ENCODE results near the gene ZFR2. TPM values are rescaled to one million over a fixed set of nuclear protein-coding genes. Genes with fewer than 3 reads are reported as not detected.

ZFR2 gene
- total and polyA plus RNA-seq, 2 experiments from 2014 or later = not detected

DNA sequence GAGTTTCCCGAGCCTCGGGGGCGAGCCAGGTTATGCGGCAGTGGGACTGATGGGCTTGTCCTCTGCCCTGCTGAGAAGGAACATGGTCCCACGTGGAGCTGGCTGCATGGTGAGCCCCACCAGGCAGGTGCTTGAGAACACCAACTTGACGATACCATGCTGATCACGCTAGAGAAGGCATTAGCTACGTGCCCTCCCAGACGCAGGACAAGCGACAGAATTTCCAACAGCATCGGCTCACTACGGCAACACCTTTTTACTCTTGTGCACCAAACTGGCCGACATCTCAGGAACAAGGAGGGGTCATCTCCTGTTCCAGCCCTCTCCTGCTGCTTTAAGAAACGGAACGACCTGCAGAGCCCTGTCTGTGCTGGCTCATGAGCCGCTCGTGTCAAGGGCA lies 8.3 kb downstream of the ZFR2 start:
- no peaks in the 10 kb centered on the region for H4K20me1 ChIP-seq (ENCODE audit: insufficient read depth)
- no peaks in the 10 kb centered on the region for H3K4me1 ChIP-seq (ENCODE audit: insufficient read depth)
- TF ChIP-seq EZH2phosphoT487 (IDR thresholded peaks at IDR 0.05; ENCODE audit: insufficient read depth, low read depth) (no peak), EZH2 (IDR thresholded peaks at IDR 0.05; ENCODE audit: insufficient read depth, poor library complexity, severe bottlenecking) (no peak)
- H3F3A ChIP-seq (ENCODE audit: insufficient read depth) = no peaks in the 10 kb centered on the region
- no peak for DNase-seq
- H2AFZ ChIP-seq = no peak overlapping the region
- H3K27ac ChIP-seq = no peak overlapping the region
- 56 to 59% methylated on average over 17 of the region's 17 CpGs for WGBS, 2 experiments (ENCODE audit: low coverage in 1 of 2, low lambda C conversion rate in 2 of 2, missing lambda C conversion rate in 2 of 2)
- no peaks in the 10 kb centered on the region for H3K9me3 ChIP-seq (ENCODE audit: low read depth)
- no peak overlapping the region for H3K4me2 ChIP-seq (ENCODE audit: unreplicated experiment)
- no peak overlapping the region for H3K9ac ChIP-seq
- no peaks in the 10 kb centered on the region for H3K36me3 ChIP-seq (ENCODE audit: low read depth)
- no peaks in the 10 kb centered on the region for H3K79me2 ChIP-seq (ENCODE audit: insufficient read depth)
- in situ Hi-C loops (cut with MboI) = no loop called here
- no peak overlapping the region for H3K4me3 ChIP-seq
- H3K27me3 ChIP-seq (replicated peaks; ENCODE audit: insufficient read depth) = peaks cover 42% of the 10 kb centered on the region
- H3K9me2 ChIP-seq (ENCODE audit: insufficient read depth) = no peaks in the 10 kb centered on the region

GRCh38 chr19:3857449-3858003 lies 11.3 kb downstream of the ZFR2 start:
- DNase-seq = no peak
- no peak overlapping the region for H3K4me2 ChIP-seq (ENCODE audit: unreplicated experiment)
- 58 to 59% methylated on average over 12 of the region's 12 CpGs for WGBS, 2 experiments (ENCODE audit: low coverage in 1 of 2, low lambda C conversion rate in 2 of 2, missing lambda C conversion rate in 2 of 2)
- no peak overlapping the region for H3K9ac ChIP-seq
- H3K9me3 ChIP-seq (ENCODE audit: low read depth) = no peaks in the 10 kb centered on the region
- H3K79me2 ChIP-seq (ENCODE audit: insufficient read depth) = no peaks in the 10 kb centered on the region
- H3K36me3 ChIP-seq (ENCODE audit: low read depth) = no peaks in the 10 kb centered on the region
- in situ Hi-C loops (cut with MboI) = no loop called here
- H3K9me2 ChIP-seq (ENCODE audit: insufficient read depth) = no peaks in the 10 kb centered on the region
- TF ChIP-seq EZH2phosphoT487 (IDR thresholded peaks at IDR 0.05; ENCODE audit: insufficient read depth, low read depth) = no peak
- TF ChIP-seq EZH2 (IDR thresholded peaks at IDR 0.05; ENCODE audit: insufficient read depth, poor library complexity, severe bottlenecking) = no peak
- peaks cover 18% of the 10 kb centered on the region; the same call in 1 of the 2 replicates for H3K27me3 ChIP-seq (replicated peaks; ENCODE audit: insufficient read depth)
- H3K4me1 ChIP-seq (ENCODE audit: insufficient read depth) = no peaks in the 10 kb centered on the region
- no peak overlapping the region for H2AFZ ChIP-seq
- H3K4me3 ChIP-seq = no peak overlapping the region
- H3K27ac ChIP-seq = no peak overlapping the region
- H4K20me1 ChIP-seq (ENCODE audit: insufficient read depth) = no peaks in the 10 kb centered on the region
- no peaks in the 10 kb centered on the region for H3F3A ChIP-seq (ENCODE audit: insufficient read depth)

DNA sequence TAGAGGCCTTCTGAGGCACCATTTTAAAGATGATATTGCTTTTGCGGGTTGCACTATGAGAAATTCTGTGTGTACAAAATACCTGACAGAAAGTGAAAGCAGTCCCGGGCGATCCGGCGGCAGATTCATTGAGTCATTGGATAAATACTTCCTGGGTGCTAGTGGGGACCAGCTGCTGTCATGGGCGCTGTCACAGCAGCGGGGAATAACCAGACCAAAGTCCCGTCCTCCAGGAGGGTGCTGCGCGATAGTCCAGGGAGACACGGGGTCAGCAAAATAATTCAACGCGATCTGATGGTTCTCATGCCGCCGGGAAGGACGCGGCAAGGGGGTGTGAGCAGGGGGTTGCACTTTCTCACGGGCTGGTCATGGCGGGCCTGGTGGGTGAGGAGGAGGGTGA lies 13.5 kb downstream of the ZFR2 start:
- Histone ChIP-seq H4K20me1 (ENCODE audit: insufficient read depth) (no peaks in the 10 kb centered on the region), H3K4me1 (ENCODE audit: insufficient read depth) (no peaks in the 10 kb centered on the region), H3K9ac (no peak overlapping the region), H3K27ac (no peak overlapping the region), H3K9me2 (ENCODE audit: insufficient read depth) (no peaks in the 10 kb centered on the region), H3K79me2 (ENCODE audit: insufficient read depth) (no peaks in the 10 kb centered on the region), H3F3A (ENCODE audit: insufficient read depth) (no peaks in the 10 kb centered on the region), H3K27me3 (replicated peaks; ENCODE audit: insufficient read depth) (peaks cover 10% of the 10 kb centered on the region; the same call in 1 of the 2 replicates), H3K4me2 (ENCODE audit: unreplicated experiment) (no peak overlapping the region), H3K9me3 (ENCODE audit: low read depth) (no peaks in the 10 kb centered on the region), H2AFZ (no peak overlapping the region), H3K36me3 (ENCODE audit: low read depth) (no peaks in the 10 kb centered on the region), H3K4me3 (no peak overlapping the region)
- WGBS, 2 experiments (ENCODE audit: low coverage in 1 of 2, low lambda C conversion rate in 2 of 2, missing lambda C conversion rate in 2 of 2) = 70 to 77% methylated on average over 19 of the region's 19 CpGs
- TF ChIP-seq EZH2 (IDR thresholded peaks at IDR 0.05; ENCODE audit: insufficient read depth, poor library complexity, severe bottlenecking) = no peak
- no peak for TF ChIP-seq EZH2phosphoT487 (IDR thresholded peaks at IDR 0.05; ENCODE audit: insufficient read depth, low read depth)
- in situ Hi-C loops (cut with MboI) = no loop called here
- no peak for DNase-seq

GRCh38 chr19:3852614-3853254 lies 16.1 kb downstream of the ZFR2 start:
- no peaks in the 10 kb centered on the region for H3K9me3 ChIP-seq (ENCODE audit: low read depth)
- H3K9ac ChIP-seq = no peak overlapping the region
- H3K9me2 ChIP-seq (ENCODE audit: insufficient read depth) = no peaks in the 10 kb centered on the region
- no peaks in the 10 kb centered on the region for H3K4me1 ChIP-seq (ENCODE audit: insufficient read depth)
- no peak overlapping the region for H3K4me3 ChIP-seq
- no peak overlapping the region for H3K27ac ChIP-seq
- no peaks in the 10 kb centered on the region for H3F3A ChIP-seq (ENCODE audit: insufficient read depth)
- no peak overlapping the region for H2AFZ ChIP-seq
- TF ChIP-seq EZH2phosphoT487 (IDR thresholded peaks at IDR 0.05; ENCODE audit: insufficient read depth, low read depth) (no peak), EZH2 (IDR thresholded peaks at IDR 0.05; ENCODE audit: insufficient read depth, poor library complexity, severe bottlenecking) (no peak)
- H4K20me1 ChIP-seq (ENCODE audit: insufficient read depth) = no peaks in the 10 kb centered on the region
- DNase-seq = peak; percentile 58
- WGBS, 2 experiments (ENCODE audit: low coverage in 1 of 2, low lambda C conversion rate in 2 of 2, missing lambda C conversion rate in 2 of 2) = 52 to 80% methylated on average over 3 to 4 of the region's 4 CpGs
- H3K36me3 ChIP-seq (ENCODE audit: low read depth) = no peaks in the 10 kb centered on the region
- H3K27me3 ChIP-seq (replicated peaks; ENCODE audit: insufficient read depth) = 0 out of 2 replicates have a peak, but pooled peaks cover 2% of the 10 kb centered on the region
- no peaks in the 10 kb centered on the region for H3K79me2 ChIP-seq (ENCODE audit: insufficient read depth)
- in situ Hi-C loops (cut with MboI) = no loop called here
- no peak overlapping the region for H3K4me2 ChIP-seq (ENCODE audit: unreplicated experiment)

All from GM23248 (cell line).